Uterus (tissue), 2 donors: ENCODE results near the gene PXDC1.

Source experiments
- POLR2A ChIP-seq, 2 donors: fragments of 450-650 bp; IDR thresholded peaks; one replicate each; pipeline ENCODE4 v1.6.1; 2016; ENCODE audit warnings: antibody characterized with exemption in 2 of 2, mild to moderate bottlenecking in 1 of 2, moderate library complexity in 1 of 2
- TF ChIP-seq, protein P1 (sequence below), 4 experiments: fragments of 200-600 bp in 2 of 4; fragments of 450-650 bp in 2 of 4; sonication (generic) in 2 of 4; IDR thresholded peaks; one replicate each; pipeline ENCODE4 v1.5.1; 2016 to 2019; ENCODE audit warnings: antibody characterized with exemption in 4 of 4, mild to moderate bottlenecking in 2 of 4, moderate library complexity in 1 of 4

GRCh38 chr6:3789018-3789895, 37.7 kb upstream of the PXDC1 start:
- no peak for TF ChIP-seq POLR2A (IDR thresholded peaks at IDR 0.05)
- TF ChIP-seq, protein P1, sequence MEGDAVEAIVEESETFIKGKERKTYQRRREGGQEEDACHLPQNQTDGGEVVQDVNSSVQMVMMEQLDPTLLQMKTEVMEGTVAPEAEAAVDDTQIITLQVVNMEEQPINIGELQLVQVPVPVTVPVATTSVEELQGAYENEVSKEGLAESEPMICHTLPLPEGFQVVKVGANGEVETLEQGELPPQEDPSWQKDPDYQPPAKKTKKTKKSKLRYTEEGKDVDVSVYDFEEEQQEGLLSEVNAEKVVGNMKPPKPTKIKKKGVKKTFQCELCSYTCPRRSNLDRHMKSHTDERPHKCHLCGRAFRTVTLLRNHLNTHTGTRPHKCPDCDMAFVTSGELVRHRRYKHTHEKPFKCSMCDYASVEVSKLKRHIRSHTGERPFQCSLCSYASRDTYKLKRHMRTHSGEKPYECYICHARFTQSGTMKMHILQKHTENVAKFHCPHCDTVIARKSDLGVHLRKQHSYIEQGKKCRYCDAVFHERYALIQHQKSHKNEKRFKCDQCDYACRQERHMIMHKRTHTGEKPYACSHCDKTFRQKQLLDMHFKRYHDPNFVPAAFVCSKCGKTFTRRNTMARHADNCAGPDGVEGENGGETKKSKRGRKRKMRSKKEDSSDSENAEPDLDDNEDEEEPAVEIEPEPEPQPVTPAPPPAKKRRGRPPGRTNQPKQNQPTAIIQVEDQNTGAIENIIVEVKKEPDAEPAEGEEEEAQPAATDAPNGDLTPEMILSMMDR (IDR thresholded peaks at IDR 0.05): no peak
